Stimulated activated CD4-positive, alpha-beta T cell treated with anti-CD3 and anti-CD28 coated beads, Interleukin-4, amount 100 ng/mL, for 1 hour (primary cell): ENCODE measurements around the gene KCNAB2.
"Not testable (repeated sequence)": the region's sequence is repeated elsewhere in the genome, so short reads cannot be mapped to it uniquely, and the experiment has no call there.

Experiments used
- DNase-seq: peaks from one replicate; pipeline ENCODE4 v3.0.0-alpha.2; 2020

Gene KCNAB2

GRCh38 chr1:6059866-6060265 is 14.2 kb downstream of the KCNAB2 start:
- no peak for DNase-seq

- no peak for DNase-seq
Measured at GRCh38 chr1:6062670-6063069, 17.0 kb downstream of the KCNAB2 start.

- not testable (repeated sequence) for DNase-seq
Measured at GRCh38 chr1:6063532-6064053, 17.9 kb downstream of the KCNAB2 start.

GRCh38 chr1:6065093-6065858 is 19.6 kb downstream of the KCNAB2 start:
- DNase-seq, result no peak

- no peak for DNase-seq
Measured at GRCh38 chr1:6066680-6067079, 21.0 kb downstream of the KCNAB2 start.

- DNase-seq, result no peak
Measured at GRCh38 chr1:6068073-6068472, 22.4 kb downstream of the KCNAB2 start.

GRCh38 chr1:6068932-6069331 is 23.2 kb downstream of the KCNAB2 start:
- DNase-seq, result no peak

GRCh38 chr1:6069573-6069972 is 23.9 kb downstream of the KCNAB2 start:
- no peak for DNase-seq

GRCh38 chr1:6070450-6070974 is 24.8 kb downstream of the KCNAB2 start:
- DNase-seq, result no peak

GRCh38 chr1:6071219-6071618 is 25.5 kb downstream of the KCNAB2 start:
- no peak for DNase-seq

- DNase-seq, result no peak
Measured at GRCh38 chr1:6072774-6073479, 27.2 kb downstream of the KCNAB2 start.

- no peak for DNase-seq
Measured at GRCh38 chr1:6073480-6074053, 27.9 kb downstream of the KCNAB2 start.

- no peak for DNase-seq
Measured at GRCh38 chr1:6074192-6074901, 28.7 kb downstream of the KCNAB2 start.

GRCh38 chr1:6075748-6076147 is 30.1 kb downstream of the KCNAB2 start:
- no peak for DNase-seq

- not testable (repeated sequence) for DNase-seq
Measured at GRCh38 chr1:6077061-6077460, 31.4 kb downstream of the KCNAB2 start.

- DNase-seq, result no peak
Measured at GRCh38 chr1:6077506-6077905, 31.8 kb downstream of the KCNAB2 start.

- no peak for DNase-seq
Measured at GRCh38 chr1:6077919-6078318, 32.2 kb downstream of the KCNAB2 start.

GRCh38 chr1:6080469-6080868 is 34.8 kb downstream of the KCNAB2 start:
- DNase-seq, result no peak

- DNase-seq, result no peak
Measured at GRCh38 chr1:6081901-6082300, 36.2 kb downstream of the KCNAB2 start.

GRCh38 chr1:6082430-6082971 is 36.8 kb downstream of the KCNAB2 start:
- DNase-seq, result no peak

- no peak for DNase-seq
Measured at GRCh38 chr1:6083385-6083784, 37.7 kb downstream of the KCNAB2 start.

GRCh38 chr1:6083801-6084446 is 38.2 kb downstream of the KCNAB2 start:
- no peak for DNase-seq
